ENCODE measurements around the gene PPT2. TPM values are rescaled to one million over a fixed set of nuclear protein-coding genes. Genes with fewer than 3 reads are reported as not detected.

Gene PPT2
- total RNA-seq, 4 donors from 2014 or later = 19.0 to 35.1 (median 28.9) TPM

DNA sequence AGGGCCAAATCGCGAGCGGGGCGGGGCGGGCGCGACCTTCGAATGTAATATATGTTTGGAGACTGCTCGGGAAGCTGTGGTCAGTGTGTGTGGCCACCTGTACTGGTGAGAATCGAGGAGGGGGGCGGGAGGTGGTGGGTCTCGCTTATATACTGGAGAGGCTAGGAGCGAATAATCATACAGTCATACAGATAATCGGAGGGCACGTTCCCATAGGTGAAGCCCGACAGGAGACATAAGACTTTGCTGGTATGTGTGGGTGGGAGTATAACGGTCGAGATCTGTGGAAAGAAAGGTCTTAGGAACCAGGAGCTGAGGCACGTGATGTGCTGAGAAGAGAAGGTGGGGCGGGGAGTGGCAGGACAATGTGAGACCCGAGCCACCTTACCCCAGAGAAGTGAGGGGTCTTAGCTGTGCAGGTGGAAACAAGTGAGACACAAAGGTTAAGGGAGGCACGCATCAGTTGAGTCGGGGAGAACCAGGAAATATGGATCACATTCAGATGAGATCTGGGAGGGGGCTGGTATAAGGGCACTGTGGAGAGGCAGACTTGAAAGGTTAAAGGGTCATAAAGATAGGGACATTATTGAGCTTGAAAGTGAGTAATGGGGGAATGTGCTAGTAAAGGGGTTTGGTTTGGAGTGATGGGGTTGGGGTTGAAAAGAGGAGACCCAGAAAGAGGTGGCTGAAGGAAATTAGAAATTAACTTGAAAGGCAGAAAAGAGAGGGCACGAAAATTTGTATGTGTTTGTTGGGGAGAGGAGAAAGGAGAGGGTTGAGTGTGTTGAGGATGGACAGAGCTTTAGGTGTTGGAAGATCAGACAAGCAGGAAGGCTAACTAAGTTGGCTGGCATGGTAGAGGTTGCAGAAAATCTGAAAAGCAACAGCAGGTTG lies 24.9 kb downstream of the PPT2 start:
- no peaks in the 10 kb centered on the region for H3K9me3 ChIP-seq
- intact Hi-C loops (cut with DNase I; ENCODE audit: low total_unique reads) = loop anchor here (10.0 kb wide), 1 partner anchor 54 kb away; the partner anchor contains the start of gene ATF6B
- H3K27me3 ChIP-seq = no peaks in the 10 kb centered on the region
- peak overlapping the region; percentile 96 to 98 for H3K27ac ChIP-seq
- H3K4me1 ChIP-seq = peaks cover 9 to 14% of the 10 kb centered on the region in 2 donors
- no peak for TF ChIP-seq POLR2A (IDR thresholded peaks at IDR 0.05)
- no peak for TF ChIP-seq CTCF (IDR thresholded peaks at IDR 0.05)
- H3K36me3 ChIP-seq = no peaks in the 10 kb centered on the region
- DNase-seq = no peak
- H3K4me3 ChIP-seq = peak overlapping the region; percentile 67 to 84

- H3K36me3 ChIP-seq = no peaks in the 10 kb centered on the region
- intact Hi-C loops (cut with DNase I; ENCODE audit: low total_unique reads) = loop anchor here (10.0 kb wide), 1 partner anchor 55 kb away; the partner anchor contains the start of gene ATF6B
- H3K4me1 ChIP-seq = peaks cover 9 to 14% of the 10 kb centered on the region in 2 donors
- no peaks in the 10 kb centered on the region for H3K9me3 ChIP-seq
- no peak for DNase-seq
- no peak for TF ChIP-seq CTCF (IDR thresholded peaks at IDR 0.05)
- no peak for TF ChIP-seq POLR2A (IDR thresholded peaks at IDR 0.05)
- no peak overlapping the region for H3K4me3 ChIP-seq
- H3K27me3 ChIP-seq = no peaks in the 10 kb centered on the region
- H3K27ac ChIP-seq = peak overlapping the region; percentile 96 to 98
These were observed 25.9 kb downstream of the PPT2 start for GRCh38 chr6:32179766-32180405.

- no peak for DNase-seq
- TF ChIP-seq POLR2A (IDR thresholded peaks at IDR 0.05) (no peak), CTCF (IDR thresholded peaks at IDR 0.05) (no peak)
These were observed 27.3 kb downstream of the PPT2 start for GRCh38 chr6:32181148-32181702.

GRCh38 chr6:32181915-32182529 lies 28.1 kb downstream of the PPT2 start:
- Histone ChIP-seq H3K4me3 (no peak overlapping the region), H3K27me3 (no peaks in the 10 kb centered on the region), H3K4me1 (peaks cover 9 to 14% of the 10 kb centered on the region in 2 donors), H3K27ac (peak overlapping the region; percentile 3 to 100), H3K9me3 (no peaks in the 10 kb centered on the region), H3K36me3 (no peaks in the 10 kb centered on the region)
- no peak for TF ChIP-seq POLR2A (IDR thresholded peaks at IDR 0.05)
- TF ChIP-seq CTCF (IDR thresholded peaks at IDR 0.05) = no peak
- DNase-seq = no peak
- intact Hi-C loops (cut with DNase I; ENCODE audit: low total_unique reads) = no loop called here

More at GRCh38 chr6:32181148-32181702, 27.3 kb downstream of the PPT2 start:
- Histone ChIP-seq H3K27ac (peak overlapping the region in 1 of 2 donors; percentile 100), H3K36me3 (no peaks in the 10 kb centered on the region), H3K27me3 (no peaks in the 10 kb centered on the region), H3K9me3 (no peaks in the 10 kb centered on the region), H3K4me3 (no peak overlapping the region), H3K4me1 (peaks cover 9 to 14% of the 10 kb centered on the region in 2 donors)
- intact Hi-C loops (cut with DNase I; ENCODE audit: low total_unique reads) = no loop called here

All from uterus (tissue), 4 donors.